ENCODE measurements around the gene KIF6. TPM values are rescaled to one million over a fixed set of nuclear protein-coding genes. Genes with fewer than 3 reads are reported as not detected.

The KIF6 gene
- total RNA-seq, 4 donors from 2014 or later: 0.47 to 2.3 (median 0.97) TPM

GRCh38 chr6:39649996-39650395 is 75.2 kb downstream of the KIF6 start:
- TF ChIP-seq, protein P1, sequence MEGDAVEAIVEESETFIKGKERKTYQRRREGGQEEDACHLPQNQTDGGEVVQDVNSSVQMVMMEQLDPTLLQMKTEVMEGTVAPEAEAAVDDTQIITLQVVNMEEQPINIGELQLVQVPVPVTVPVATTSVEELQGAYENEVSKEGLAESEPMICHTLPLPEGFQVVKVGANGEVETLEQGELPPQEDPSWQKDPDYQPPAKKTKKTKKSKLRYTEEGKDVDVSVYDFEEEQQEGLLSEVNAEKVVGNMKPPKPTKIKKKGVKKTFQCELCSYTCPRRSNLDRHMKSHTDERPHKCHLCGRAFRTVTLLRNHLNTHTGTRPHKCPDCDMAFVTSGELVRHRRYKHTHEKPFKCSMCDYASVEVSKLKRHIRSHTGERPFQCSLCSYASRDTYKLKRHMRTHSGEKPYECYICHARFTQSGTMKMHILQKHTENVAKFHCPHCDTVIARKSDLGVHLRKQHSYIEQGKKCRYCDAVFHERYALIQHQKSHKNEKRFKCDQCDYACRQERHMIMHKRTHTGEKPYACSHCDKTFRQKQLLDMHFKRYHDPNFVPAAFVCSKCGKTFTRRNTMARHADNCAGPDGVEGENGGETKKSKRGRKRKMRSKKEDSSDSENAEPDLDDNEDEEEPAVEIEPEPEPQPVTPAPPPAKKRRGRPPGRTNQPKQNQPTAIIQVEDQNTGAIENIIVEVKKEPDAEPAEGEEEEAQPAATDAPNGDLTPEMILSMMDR (IDR thresholded peaks at IDR 0.05): no peak
- no peak for TF ChIP-seq EP300 (IDR thresholded peaks at IDR 0.05)
- TF ChIP-seq POLR2A (IDR thresholded peaks at IDR 0.05): no peak
- TF ChIP-seq POLR2AphosphoS5 (IDR thresholded peaks at IDR 0.05): no peak
- Histone ChIP-seq H3K27ac (no peak overlapping the region), H3K4me3 (no peak overlapping the region), H3K9me3 (no peaks in the 10 kb centered on the region), H3K27me3 (no peaks in the 10 kb centered on the region), H3K36me3 (no peaks in the 10 kb centered on the region), H3K4me1 (no peaks in the 10 kb centered on the region)
- ATAC-seq: no peak
- WGBS, 2 donors (ENCODE audit: low coverage in 1 of 2): 35 to 50% methylated on average over 2 of the region's 2 CpGs

- ATAC-seq: no peak
- TF ChIP-seq EP300 (IDR thresholded peaks at IDR 0.05) (no peak), POLR2A (IDR thresholded peaks at IDR 0.05) (no peak), POLR2AphosphoS5 (IDR thresholded peaks at IDR 0.05) (no peak)
- TF ChIP-seq, protein P1 (IDR thresholded peaks at IDR 0.05): no peak
- H3K36me3 ChIP-seq: no peaks in the 10 kb centered on the region
- H3K4me1 ChIP-seq: peaks cover 0 to 13% (median 0%) of the 10 kb centered on the region in 3 donors
- H3K27me3 ChIP-seq: no peaks in the 10 kb centered on the region
- WGBS, 2 donors (ENCODE audit: low coverage in 1 of 2): 82 to 83% methylated on average over 4 to 5 of the region's 5 CpGs
- H3K4me3 ChIP-seq: no peak overlapping the region
- H3K9me3 ChIP-seq: no peaks in the 10 kb centered on the region
- H3K27ac ChIP-seq: no peak overlapping the region
Measured at GRCh38 chr6:39646751-39647420, 78.3 kb downstream of the KIF6 start.

GRCh38 chr6:39642270-39642669 is 82.9 kb downstream of the KIF6 start:
- Histone ChIP-seq H3K27me3 (no peaks in the 10 kb centered on the region), H3K36me3 (no peaks in the 10 kb centered on the region), H3K9me3 (no peaks in the 10 kb centered on the region), H3K4me3 (no peak overlapping the region), H3K4me1 (peaks cover 0 to 15% (median 0%) of the 10 kb centered on the region in 3 donors), H3K27ac (no peak overlapping the region)
- TF ChIP-seq EP300 (IDR thresholded peaks at IDR 0.05) (no peak), POLR2AphosphoS5 (IDR thresholded peaks at IDR 0.05) (no peak), POLR2A (IDR thresholded peaks at IDR 0.05) (no peak)
- TF ChIP-seq, protein P1 (IDR thresholded peaks at IDR 0.05): no peak
- WGBS, 2 donors (ENCODE audit: low coverage in 1 of 2): no CpG with 5 or more reads among the region's 2 CpGs
- ATAC-seq: no peak

- ATAC-seq: no peak
- H3K9me3 ChIP-seq: no peaks in the 10 kb centered on the region
- H3K27me3 ChIP-seq: no peaks in the 10 kb centered on the region
- TF ChIP-seq, protein P1 (IDR thresholded peaks at IDR 0.05): no peak
- TF ChIP-seq POLR2AphosphoS5 (IDR thresholded peaks at IDR 0.05): no peak
- TF ChIP-seq EP300 (IDR thresholded peaks at IDR 0.05): no peak
- no peak for TF ChIP-seq POLR2A (IDR thresholded peaks at IDR 0.05)
- 100% methylated on average over 1 of the region's 1 CpG; no CpG with 5 or more reads in 1 of the 2 donors for WGBS, 2 donors (ENCODE audit: low coverage in 1 of 2)
- peaks cover 0 to 12% (median 0%) of the 10 kb centered on the region in 3 donors for H3K4me1 ChIP-seq
- H3K27ac ChIP-seq: no peak overlapping the region
- H3K36me3 ChIP-seq: no peaks in the 10 kb centered on the region
- no peak overlapping the region for H3K4me3 ChIP-seq
Measured at GRCh38 chr6:39638126-39638822, 86.9 kb downstream of the KIF6 start.

All from gastroesophageal sphincter (tissue), 4 donors.